A549 (cell line): Measurements from ENCODE around the gene BIRC5. TPM values are rescaled to one million over a fixed set of nuclear protein-coding genes. Genes with fewer than 3 reads are reported as not detected.

Source experiments
- CBX2 ChIP-seq: fragments of 200-600 bp; sonication (generic); IDR thresholded peaks from 2 replicates; pipeline ENCODE4 v1.6.1; 2016; ENCODE audit warnings: low read depth, mild to moderate bottlenecking, borderline replicate concordance
- EHF ChIP-seq: fragments of 250-450 bp; sonication (Bioruptor Pico); IDR thresholded peaks from 2 replicates; pipeline ENCODE4 v1.5.0; 2020; ENCODE audit warnings: mild to moderate bottlenecking
- EP300 ChIP-seq, 2 experiments: fragments of >200 bp; sonication (Bioruptor Twin); formaldehyde crosslinking; IDR thresholded peaks; 2 replicates in 1 of 2; 3 replicates in 1 of 2; pipeline ENCODE4 v1.6.1; 2016 to 2017
- GATA3 ChIP-seq: IDR thresholded peaks from 2 replicates; pipeline ENCODE4 v1.6.1; 2012; ENCODE audit warnings: borderline replicate concordance
- HDAC2 ChIP-seq: fragments of 200-600 bp; sonication (generic); IDR thresholded peaks from 2 replicates; pipeline ENCODE4 v1.6.1; 2016
- HEYL ChIP-seq: fragments of 250-450 bp; sonication (Bioruptor Pico); IDR thresholded peaks from 2 replicates; pipeline ENCODE4 v1.8.0; 2021; ENCODE audit warnings: mild to moderate bottlenecking, moderate library complexity
- HOXB5 ChIP-seq: fragments of 250-450 bp; sonication (Bioruptor Pico); IDR thresholded peaks from 2 replicates; pipeline ENCODE4 v1.5.0; 2020; ENCODE audit warnings: mild to moderate bottlenecking, moderate library complexity
- JUN ChIP-seq, 2 experiments: fragments of >200 bp; sonication (Bioruptor Twin); formaldehyde crosslinking; IDR thresholded peaks; 2 replicates in 1 of 2; 3 replicates in 1 of 2; pipeline ENCODE4 v1.6.1; 2016 to 2017
- KDM5A ChIP-seq: fragments of 200-600 bp; sonication (generic); IDR thresholded peaks from 2 replicates; pipeline ENCODE4 v1.6.1; 2016; ENCODE audit warnings: antibody characterized with exemption, mild to moderate bottlenecking
- MAFK ChIP-seq: fragments of 450-650 bp; IDR thresholded peaks from 2 replicates; pipeline ENCODE4 v1.6.1; 2014; ENCODE audit not compliant: partially characterized antibody
- NFE2L2 ChIP-seq: fragments of 150-350 bp; conservative IDR thresholded peaks from 2 replicates; pipeline ENCODE4 v1.6.1; 2014; ENCODE audit warnings: low read length
- PHF8 ChIP-seq: fragments of 200-600 bp; sonication (generic); IDR thresholded peaks from 2 replicates; pipeline ENCODE4 v1.6.1; 2016; ENCODE audit warnings: low read depth, mild to moderate bottlenecking, antibody characterized with exemption, moderate library complexity, borderline replicate concordance
- RCOR1 ChIP-seq: fragments of 150-350 bp; IDR thresholded peaks from 2 replicates; pipeline ENCODE4 v1.6.1; 2014; ENCODE audit warnings: antibody characterized with exemption, low read length, low read depth
- RFX5 ChIP-seq: fragments of 450-650 bp; IDR thresholded peaks from 2 replicates; pipeline ENCODE4 v1.7.1; 2014; ENCODE audit warnings: antibody characterized with exemption, mild to moderate bottlenecking, moderate library complexity
- SREBF2 ChIP-seq: fragments of 450-650 bp; IDR thresholded peaks from 2 replicates; pipeline ENCODE4 v1.6.1; 2014; ENCODE audit warnings: mild to moderate bottlenecking, moderate library complexity
- TFCP2L1 ChIP-seq: fragments of 250-450 bp; sonication (Bioruptor Pico); IDR thresholded peaks from 2 replicates; pipeline ENCODE4 v1.5.0; 2021; ENCODE audit warnings: mild to moderate bottlenecking
- TP53 ChIP-seq: fragments of 250-450 bp; sonication (Bioruptor Pico); IDR thresholded peaks from 2 replicates; pipeline ENCODE4 v1.5.0; 2021; ENCODE audit warnings: mild to moderate bottlenecking, moderate library complexity
- polyA plus RNA-seq, 4 experiments: library from polyadenylated mRNA; depleted of rRNA in 3 of 4; stranded (reverse); fragments of >200 nt; fragmentation: RNase III in 1 of 4; extraction: RNeasy Plus Mini Kit Qiagen cat#74134 plus additional on column Dnase treatment in 1 of 4; gene quantifications; 2 replicates in 3 of 4; 3 replicates in 1 of 4; pipeline ENCODE4 v1.2.3, GENCODE V29; 2011 to 2017
- TF ChIP-seq, protein P1 (sequence below): fragments of 250-450 bp; sonication (Bioruptor Pico); IDR thresholded peaks from 2 replicates; pipeline ENCODE4 v1.5.0; 2021; ENCODE audit warnings: mild to moderate bottlenecking, moderate library complexity, borderline replicate concordance
- TF ChIP-seq, protein P2 (sequence below): IDR thresholded peaks from 2 replicates; pipeline ENCODE4 v1.6.1; 2012; ENCODE audit warnings: low read depth, borderline replicate concordance
- TF ChIP-seq, protein P3 (sequence below): fragments of >200 bp; sonication (Bioruptor Twin); formaldehyde crosslinking; IDR thresholded peaks from 3 replicates; pipeline ENCODE4 v1.6.1; 2016
- TF ChIP-seq, protein P4 (sequence below): fragments of 150-350 bp; IDR thresholded peaks from 2 replicates; pipeline ENCODE4 v1.6.1; 2014; ENCODE audit warnings: low read depth, mild to moderate bottlenecking, low read length
- TF ChIP-seq, protein P5 (sequence below): IDR thresholded peaks from 2 replicates; pipeline ENCODE4 v1.6.1; 2012
- TF ChIP-seq, protein P6 (sequence below): fragments of 250-450 bp; sonication (Bioruptor Pico); IDR thresholded peaks from 2 replicates; pipeline ENCODE4 v1.5.0; 2020; ENCODE audit warnings: low read depth, mild to moderate bottlenecking, moderate library complexity

BIRC5 gene
- polyA plus RNA-seq, 2 of the 4 experiments (the other 2 are of a cell fraction) = 51.9 to 109 TPM

DNA sequence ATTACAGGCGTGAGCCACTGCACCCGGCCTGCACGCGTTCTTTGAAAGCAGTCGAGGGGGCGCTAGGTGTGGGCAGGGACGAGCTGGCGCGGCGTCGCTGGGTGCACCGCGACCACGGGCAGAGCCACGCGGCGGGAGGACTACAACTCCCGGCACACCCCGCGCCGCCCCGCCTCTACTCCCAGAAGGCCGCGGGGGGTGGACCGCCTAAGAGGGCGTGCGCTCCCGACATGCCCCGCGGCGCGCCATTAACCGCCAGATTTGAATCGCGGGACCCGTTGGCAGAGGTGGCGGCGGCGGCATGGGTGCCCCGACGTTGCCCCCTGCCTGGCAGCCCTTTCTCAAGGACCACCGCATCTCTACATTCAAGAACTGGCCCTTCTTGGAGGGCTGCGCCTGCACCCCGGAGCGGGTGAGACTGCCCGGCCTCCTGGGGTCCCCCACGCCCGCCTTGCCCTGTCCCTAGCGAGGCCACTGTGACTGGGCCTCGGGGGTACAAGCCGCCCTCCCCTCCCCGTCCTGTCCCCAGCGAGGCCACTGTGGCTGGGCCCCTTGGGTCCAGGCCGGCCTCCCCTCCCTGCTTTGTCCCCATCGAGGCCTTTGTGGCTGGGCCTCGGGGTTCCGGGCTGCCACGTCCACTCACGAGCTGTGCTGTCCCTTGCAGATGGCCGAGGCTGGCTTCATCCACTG, at the start of gene BIRC5 (continued):
- TF ChIP-seq, protein P1, sequence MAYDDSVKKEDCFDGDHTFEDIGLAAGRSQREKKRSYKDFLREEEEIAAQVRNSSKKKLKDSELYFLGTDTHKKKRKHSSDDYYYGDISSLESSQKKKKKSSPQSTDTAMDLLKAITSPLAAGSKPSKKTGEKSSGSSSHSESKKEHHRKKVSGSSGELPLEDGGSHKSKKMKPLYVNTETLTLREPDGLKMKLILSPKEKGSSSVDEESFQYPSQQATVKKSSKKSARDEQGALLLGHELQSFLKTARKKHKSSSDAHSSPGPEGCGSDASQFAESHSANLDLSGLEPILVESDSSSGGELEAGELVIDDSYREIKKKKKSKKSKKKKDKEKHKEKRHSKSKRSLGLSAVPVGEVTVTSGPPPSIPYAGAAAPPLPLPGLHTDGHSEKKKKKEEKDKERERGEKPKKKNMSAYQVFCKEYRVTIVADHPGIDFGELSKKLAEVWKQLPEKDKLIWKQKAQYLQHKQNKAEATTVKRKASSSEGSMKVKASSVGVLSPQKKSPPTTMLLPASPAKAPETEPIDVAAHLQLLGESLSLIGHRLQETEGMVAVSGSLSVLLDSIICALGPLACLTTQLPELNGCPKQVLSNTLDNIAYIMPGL (CRISPR knock-in tag) = no peak
- TF ChIP-seq NFE2L2 (no peak), MAFK (no peak), GATA3 (no peak), JUN (IDR thresholded peaks at IDR 0.05) (peak; percentile 43 to 94; a peak in 3 of 5 replicates), HOXB5 (no peak), KDM5A (peak; percentile 93), RCOR1 (no peak), EHF (CRISPR knock-in tag) (no peak), RFX5 (no peak), PHF8 (0 out of 2 replicates have a peak, but pooled peaks have one; percentile 58), EP300 (IDR thresholded peaks at IDR 0.05) (no peak), CBX2 (no peak), HDAC2 (peak; percentile 97), HEYL (CRISPR knock-in tag) (no peak), TFCP2L1 (no peak), SREBF2 (no peak), TP53 (no peak)
- TF ChIP-seq, protein P2, sequence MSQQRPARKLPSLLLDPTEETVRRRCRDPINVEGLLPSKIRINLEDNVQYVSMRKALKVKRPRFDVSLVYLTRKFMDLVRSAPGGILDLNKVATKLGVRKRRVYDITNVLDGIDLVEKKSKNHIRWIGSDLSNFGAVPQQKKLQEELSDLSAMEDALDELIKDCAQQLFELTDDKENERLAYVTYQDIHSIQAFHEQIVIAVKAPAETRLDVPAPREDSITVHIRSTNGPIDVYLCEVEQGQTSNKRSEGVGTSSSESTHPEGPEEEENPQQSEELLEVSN = peak; percentile 93
- TF ChIP-seq, protein P3, sequence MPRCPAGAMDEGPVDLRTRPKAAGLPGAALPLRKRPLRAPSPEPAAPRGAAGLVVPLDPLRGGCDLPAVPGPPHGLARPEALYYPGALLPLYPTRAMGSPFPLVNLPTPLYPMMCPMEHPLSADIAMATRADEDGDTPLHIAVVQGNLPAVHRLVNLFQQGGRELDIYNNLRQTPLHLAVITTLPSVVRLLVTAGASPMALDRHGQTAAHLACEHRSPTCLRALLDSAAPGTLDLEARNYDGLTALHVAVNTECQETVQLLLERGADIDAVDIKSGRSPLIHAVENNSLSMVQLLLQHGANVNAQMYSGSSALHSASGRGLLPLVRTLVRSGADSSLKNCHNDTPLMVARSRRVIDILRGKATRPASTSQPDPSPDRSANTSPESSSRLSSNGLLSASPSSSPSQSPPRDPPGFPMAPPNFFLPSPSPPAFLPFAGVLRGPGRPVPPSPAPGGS = peak; percentile 22; the same call in 1 of the 3 replicates
- TF ChIP-seq, protein P4, sequence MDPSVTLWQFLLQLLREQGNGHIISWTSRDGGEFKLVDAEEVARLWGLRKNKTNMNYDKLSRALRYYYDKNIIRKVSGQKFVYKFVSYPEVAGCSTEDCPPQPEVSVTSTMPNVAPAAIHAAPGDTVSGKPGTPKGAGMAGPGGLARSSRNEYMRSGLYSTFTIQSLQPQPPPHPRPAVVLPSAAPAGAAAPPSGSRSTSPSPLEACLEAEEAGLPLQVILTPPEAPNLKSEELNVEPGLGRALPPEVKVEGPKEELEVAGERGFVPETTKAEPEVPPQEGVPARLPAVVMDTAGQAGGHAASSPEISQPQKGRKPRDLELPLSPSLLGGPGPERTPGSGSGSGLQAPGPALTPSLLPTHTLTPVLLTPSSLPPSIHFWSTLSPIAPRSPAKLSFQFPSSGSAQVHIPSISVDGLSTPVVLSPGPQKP = no peak
- TF ChIP-seq, protein P5, sequence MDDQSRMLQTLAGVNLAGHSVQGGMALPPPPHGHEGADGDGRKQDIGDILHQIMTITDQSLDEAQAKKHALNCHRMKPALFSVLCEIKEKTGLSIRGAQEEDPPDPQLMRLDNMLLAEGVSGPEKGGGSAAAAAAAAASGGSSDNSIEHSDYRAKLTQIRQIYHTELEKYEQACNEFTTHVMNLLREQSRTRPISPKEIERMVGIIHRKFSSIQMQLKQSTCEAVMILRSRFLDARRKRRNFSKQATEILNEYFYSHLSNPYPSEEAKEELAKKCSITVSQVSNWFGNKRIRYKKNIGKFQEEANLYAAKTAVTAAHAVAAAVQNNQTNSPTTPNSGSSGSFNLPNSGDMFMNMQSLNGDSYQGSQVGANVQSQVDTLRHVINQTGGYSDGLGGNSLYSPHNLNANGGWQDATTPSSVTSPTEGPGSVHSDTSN = no peak
- TF ChIP-seq, protein P6, sequence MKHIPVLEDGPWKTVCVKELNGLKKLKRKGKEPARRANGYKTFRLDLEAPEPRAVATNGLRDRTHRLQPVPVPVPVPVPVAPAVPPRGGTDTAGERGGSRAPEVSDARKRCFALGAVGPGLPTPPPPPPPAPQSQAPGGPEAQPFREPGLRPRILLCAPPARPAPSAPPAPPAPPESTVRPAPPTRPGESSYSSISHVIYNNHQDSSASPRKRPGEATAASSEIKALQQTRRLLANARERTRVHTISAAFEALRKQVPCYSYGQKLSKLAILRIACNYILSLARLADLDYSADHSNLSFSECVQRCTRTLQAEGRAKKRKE (CRISPR knock-in tag) = no peak
